NCI-H2196 treated with DMSO at 0.1 percent for 48 hours (cell line): ENCODE data around the gene APP.
A peak's percentile ranks its signal among the peaks of the same experiment; 100 is the strongest.

Source experiments
- DNase-seq: peaks from one replicate; lab custom pipeline; 2025; ENCODE audit not compliant: unreplicated experiment; lab: John Stamatoyannopoulos, UW

Gene APP

GRCh38 chr21:25986928-25987327 lies 183.6 kb downstream of the APP start:
- no peak for DNase-seq

- DNase-seq = no peak
Measured at GRCh38 chr21:25985990-25986389, 184.6 kb downstream of the APP start.

- no peak for DNase-seq
Measured at GRCh38 chr21:25984538-25984937, 186.0 kb downstream of the APP start.

- DNase-seq = no peak
Measured at GRCh38 chr21:25983745-25984144, 186.8 kb downstream of the APP start.

DNA sequence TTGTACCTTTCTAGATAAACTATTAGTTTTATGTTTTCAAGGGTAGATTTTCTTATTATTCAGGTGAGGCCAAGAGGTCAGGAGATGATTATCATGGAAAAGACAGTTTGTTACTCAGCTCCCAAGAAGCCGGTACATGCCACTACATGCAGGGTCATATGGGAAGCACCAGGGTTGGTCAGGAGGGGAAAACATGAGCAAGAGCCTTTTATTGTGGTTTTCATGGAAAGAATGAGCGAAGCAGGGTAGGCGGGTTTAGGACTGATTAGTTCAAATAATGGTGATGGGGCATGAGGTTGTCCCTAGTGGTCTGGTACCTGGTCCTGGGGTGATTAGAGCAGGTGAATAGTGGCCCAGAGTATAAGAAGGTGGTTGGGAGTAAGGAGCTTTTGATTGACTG lies 189.9 kb downstream of the APP start:
- no peak for DNase-seq

DNA sequence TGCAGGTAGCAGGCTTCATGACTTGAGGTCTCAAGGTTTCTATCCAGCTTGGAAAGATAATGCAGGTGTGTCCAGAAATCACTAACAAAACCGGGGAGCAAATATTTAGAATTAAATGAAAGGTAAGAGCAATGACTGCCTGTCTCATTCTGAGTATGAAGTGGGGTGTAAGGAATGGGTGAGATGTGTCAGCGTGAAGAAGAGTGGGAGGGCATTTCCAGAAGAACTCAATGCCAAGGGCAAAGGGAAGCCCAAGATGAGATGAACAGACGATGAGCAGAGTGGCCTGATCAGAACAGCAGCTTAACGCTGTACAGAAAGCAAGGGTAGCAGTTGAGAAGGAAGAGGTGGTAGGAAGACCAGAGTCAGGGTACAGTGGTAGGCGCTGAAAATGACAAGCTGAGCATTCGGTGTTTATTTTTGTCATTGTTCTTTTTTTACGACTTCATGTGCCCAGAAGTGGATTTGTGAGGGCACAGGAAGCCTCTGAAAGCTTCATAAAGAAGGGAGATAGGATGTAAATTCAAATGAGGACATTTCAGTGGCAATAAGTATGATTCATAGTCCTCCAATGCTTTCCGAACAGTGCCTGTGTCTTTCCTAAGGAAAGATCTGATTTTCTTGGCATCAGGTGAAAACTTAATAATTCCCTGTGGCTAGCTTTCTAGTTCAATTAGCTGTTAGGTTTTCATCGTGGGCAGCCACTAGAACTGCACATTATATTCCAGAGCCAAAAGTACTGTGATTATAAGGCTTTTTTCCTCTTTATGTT lies 190.5 kb downstream of the APP start:
- DNase-seq = no peak

- no peak for DNase-seq
Measured at GRCh38 chr21:25977068-25977611, 193.4 kb downstream of the APP start.

- no peak for DNase-seq
Measured at GRCh38 chr21:25974964-25975363, 195.6 kb downstream of the APP start.

DNA sequence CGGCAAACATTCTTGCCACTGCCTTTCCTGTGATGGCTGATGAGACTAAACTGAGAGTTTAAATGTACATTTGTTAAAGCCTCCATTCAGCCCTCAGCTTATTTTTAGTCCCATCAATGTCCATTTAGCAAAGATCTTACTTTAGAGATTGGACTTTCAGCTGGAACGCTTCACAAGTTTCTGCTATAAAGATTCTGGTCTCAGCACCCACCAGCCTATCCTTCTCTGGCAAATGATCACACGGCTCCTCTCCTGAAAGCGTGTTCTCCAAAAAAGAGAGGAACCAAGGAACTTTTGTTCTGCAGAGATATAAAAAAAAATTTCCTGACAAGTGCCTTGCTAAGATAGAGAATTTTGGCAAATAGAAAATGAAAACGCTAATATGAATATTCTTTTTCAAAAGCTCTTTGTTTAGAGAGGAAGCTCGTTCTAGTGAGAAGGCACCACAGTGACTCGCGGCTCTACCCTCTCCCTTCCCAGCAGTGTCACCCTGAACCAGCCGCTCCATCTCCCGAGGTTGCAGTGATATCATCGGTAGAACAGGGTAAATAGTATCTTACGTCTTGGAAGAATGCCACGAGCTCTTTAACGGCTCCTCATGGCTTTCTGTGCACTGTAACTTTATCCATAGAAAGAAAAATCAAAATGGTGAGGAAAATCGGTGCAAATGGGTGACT lies 200.2 kb downstream of the APP start:
- peak; percentile 44 for DNase-seq

- no peak for DNase-seq
Measured at GRCh38 chr21:25967901-25968438, 202.6 kb downstream of the APP start.

DNA sequence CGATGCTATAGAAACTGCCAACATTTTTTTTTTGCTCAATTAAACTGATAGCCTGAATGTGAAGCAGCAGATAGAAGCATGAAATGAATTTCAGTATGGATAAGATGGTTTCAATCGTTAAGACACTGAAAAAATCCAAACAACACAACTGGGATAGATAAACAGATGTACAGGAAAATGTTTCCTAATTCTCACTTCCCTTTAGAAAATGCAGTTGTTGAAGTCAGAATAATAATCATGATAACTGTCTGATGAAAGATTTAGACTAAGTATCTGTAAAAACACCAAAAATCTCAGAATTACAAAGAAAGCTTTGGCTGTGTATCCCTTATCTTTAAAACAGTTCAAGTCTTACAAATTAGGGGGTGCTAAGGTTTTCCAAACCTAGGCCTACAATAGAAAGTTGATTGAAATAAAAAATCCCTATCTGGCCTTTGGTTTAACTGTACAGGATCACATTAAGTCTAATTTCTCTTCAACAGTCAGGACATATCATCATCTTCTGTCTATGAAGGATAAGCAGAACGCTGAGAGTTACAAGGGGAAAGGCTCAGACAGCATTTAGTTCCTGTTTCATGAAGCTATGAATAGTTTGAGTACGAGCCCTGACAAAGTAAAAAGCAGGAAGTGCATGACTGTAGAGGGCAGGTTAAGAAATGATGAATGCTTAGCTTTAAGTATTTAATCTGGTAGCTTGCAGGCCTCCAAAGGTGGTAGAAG lies 203.2 kb downstream of the APP start:
- DNase-seq = no peak

GRCh38 chr21:25965951-25966707 lies 204.4 kb downstream of the APP start:
- no peak for DNase-seq

DNA sequence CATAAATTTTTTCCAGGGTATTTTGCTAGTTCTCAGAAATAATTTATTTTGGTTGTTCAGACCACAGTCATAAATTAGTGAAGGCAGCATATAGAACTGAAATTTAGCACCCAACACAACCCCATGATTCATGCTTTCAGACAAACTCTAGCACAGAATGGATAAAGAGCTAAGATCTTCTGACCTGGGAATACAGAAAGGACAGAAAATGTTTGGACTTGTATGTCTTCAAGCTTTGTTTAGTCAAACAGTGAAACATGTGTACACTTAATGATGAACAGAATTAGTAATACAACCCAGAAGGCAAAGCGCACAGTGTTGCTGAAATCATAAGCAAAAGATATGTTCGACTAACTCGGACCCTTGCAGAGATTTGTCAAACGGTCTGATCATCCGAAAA lies 205.6 kb downstream of the APP start:
- DNase-seq = no peak

DNA sequence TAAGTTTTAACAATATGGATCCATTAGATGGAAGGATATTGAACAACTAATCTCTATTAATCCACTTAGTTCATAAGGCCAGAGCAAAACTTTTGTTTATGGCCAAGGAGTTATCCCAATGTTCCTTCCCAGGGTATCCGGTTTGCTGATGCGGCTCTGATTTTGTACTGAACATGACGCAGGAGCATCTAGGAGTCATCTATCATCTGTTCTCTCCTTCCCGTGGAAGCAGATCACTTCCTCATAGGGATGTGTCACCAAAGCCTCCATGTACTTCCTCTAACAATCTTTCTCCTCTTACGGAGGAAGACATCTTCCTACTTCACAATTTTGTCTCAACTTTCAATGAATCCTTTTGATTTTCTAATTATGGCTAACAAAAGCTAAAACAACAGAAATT lies 206.6 kb downstream of the APP start:
- no peak for DNase-seq

DNA sequence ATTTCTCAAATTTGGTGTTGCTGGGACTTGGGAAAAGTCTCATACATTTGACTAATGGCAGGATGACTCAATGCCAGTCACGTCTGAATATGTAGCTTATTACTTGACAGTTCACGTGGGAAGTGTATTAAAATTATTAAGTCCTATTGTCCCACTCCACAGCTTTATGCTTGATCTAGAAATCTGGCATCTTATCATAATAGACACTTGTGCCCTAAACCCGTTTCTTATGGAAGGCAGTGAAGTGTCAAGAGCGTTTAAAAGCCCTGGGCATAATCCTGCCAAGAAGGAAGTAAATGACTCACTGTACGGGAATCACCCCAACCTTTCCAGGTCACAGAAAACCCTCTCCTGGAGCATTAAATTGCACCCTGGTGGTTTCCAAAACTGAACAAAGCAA lies 207.4 kb downstream of the APP start:
- peak; percentile 37 for DNase-seq

- DNase-seq = no peak
Measured at GRCh38 chr21:25961042-25961441, 209.5 kb downstream of the APP start.

GRCh38 chr21:25960402-25960801 lies 210.2 kb downstream of the APP start:
- DNase-seq = no peak

DNA sequence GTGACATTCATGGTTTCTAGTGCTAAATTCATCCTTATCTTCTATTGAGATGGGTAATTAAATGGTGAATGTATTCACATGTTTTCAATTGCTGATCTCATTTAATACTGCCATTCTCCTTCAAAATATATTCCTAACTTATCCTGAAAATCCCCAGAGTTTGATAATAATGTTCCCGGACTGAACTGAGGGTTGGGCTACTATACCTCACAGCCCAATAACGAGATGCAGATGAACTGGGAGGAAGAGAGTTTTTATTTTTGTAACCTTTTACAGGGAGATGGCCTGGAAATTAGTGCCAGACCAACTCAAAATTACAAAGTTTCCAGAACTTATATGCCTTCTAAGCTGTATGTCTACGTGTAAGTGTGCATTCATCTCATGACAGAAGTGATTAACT lies 210.8 kb downstream of the APP start:
- DNase-seq = no peak

- DNase-seq = no peak
Measured at GRCh38 chr21:25956993-25957714, 213.4 kb downstream of the APP start.

- no peak for DNase-seq
Measured at GRCh38 chr21:25955646-25956045, 214.9 kb downstream of the APP start.
